H1 (cell line): ENCODE data around the gene DMGDH. TPM values are rescaled to one million over a fixed set of nuclear protein-coding genes. Genes with fewer than 3 reads are reported as not detected.

Source experiments
- EZH2 ChIP-seq: fragments of 200-600 bp; sonication (generic); IDR thresholded peaks from 2 replicates; pipeline ENCODE4 v1.7.1; 2012; ENCODE audit warnings: low read depth, mild to moderate bottlenecking, moderate library complexity, low read length, inconsistent platforms; ENCODE audit not compliant: severe bottlenecking
- polyA plus RNA-seq, 7 experiments: library from polyadenylated mRNA; depleted of rRNA in 3 of 7; stranded (reverse) in 5 of 7; unstranded in 2 of 7; fragments of >200 nt in 5 of 7; fragments of 200-250 nt in 2 of 7; gene quantifications; 1 replicate in 5 of 7; 2 replicates in 1 of 7; 4 replicates in 1 of 7; pipeline versions ENCODE4 v1.2.1 to v1.2.3, GENCODE V29; 2011 to 2013; ENCODE audit warnings: missing spikeins in 2 of 7, mixed read lengths in 2 of 7
- total RNA-seq: library from RNA; stranded (reverse); fragmentation: NEBNext Ultra II Directional; extraction: Animal tissue kit (Norgen Biotek cat#: 25700); gene quantifications from 2 replicates; pipeline ENCODE4 v1.2.1, GENCODE V29; 2021

Gene DMGDH
- total and polyA plus RNA-seq, 2 of the 8 experiments (the other 6 are each of a cell fraction or from before 2014, with no cell fraction given): 0.15 TPM; not detected in 1

DNA sequence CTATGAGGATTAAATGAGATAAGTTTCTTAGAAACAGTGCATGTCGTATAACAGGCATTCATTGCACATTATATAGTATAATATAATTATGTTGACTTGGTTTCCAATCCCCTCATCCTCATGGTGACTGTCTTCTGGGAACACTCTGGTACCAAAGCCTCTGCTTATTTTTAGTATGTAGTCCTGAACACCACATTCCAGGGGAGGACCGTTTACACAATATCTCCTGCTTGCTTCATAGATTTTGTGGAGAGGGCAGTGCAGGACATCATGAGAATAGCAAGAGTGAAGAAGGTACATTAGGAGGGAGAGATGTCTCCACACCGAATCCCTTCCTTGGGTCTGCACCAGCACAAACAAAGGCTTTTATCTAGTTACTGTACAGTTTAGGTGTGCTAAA, 21.6 kb upstream of the DMGDH start (continued):
- no peak for TF ChIP-seq EZH2
